ENCODE measurements around the gene PRDM7.
"Not testable (repeated sequence)": the region's sequence is repeated elsewhere in the genome, so short reads cannot be mapped to it uniquely, and the experiment has no call there.

PRDM7 gene

GRCh38 chr16:90072442-90073105 is 4.6 kb downstream of the PRDM7 start:
- no peak for DNase-seq (ENCODE audit: low read depth)

- DNase-seq (ENCODE audit: low read depth) = no peak
Measured at GRCh38 chr16:90070440-90070839, 6.7 kb downstream of the PRDM7 start.

GRCh38 chr16:90061437-90061836 is 15.7 kb downstream of the PRDM7 start:
- DNase-seq (ENCODE audit: low read depth) = no peak

GRCh38 chr16:90057738-90058173 is 19.4 kb downstream of the PRDM7 start:
- peak; percentile 22 for DNase-seq (ENCODE audit: low read depth)

- not testable (repeated sequence) for DNase-seq (ENCODE audit: low read depth)
Measured at GRCh38 chr16:90056521-90056920, 20.6 kb downstream of the PRDM7 start.

GRCh38 chr16:90055371-90055770 is 21.8 kb downstream of the PRDM7 start:
- no peak for DNase-seq (ENCODE audit: low read depth)

- no peak for DNase-seq (ENCODE audit: low read depth)
Measured at GRCh38 chr16:90054554-90054953, 22.6 kb downstream of the PRDM7 start.

GRCh38 chr16:90053902-90054500 is 23.1 kb downstream of the PRDM7 start:
- DNase-seq (ENCODE audit: low read depth) = no peak

GRCh38 chr16:90050969-90051368 is 26.2 kb downstream of the PRDM7 start:
- no peak for DNase-seq (ENCODE audit: low read depth)

- no peak for DNase-seq (ENCODE audit: low read depth)
Measured at GRCh38 chr16:90048737-90049330, 28.3 kb downstream of the PRDM7 start.

GRCh38 chr16:90048347-90048722 is 28.8 kb downstream of the PRDM7 start:
- DNase-seq (ENCODE audit: low read depth) = no peak

GRCh38 chr16:90047714-90048346 is 29.3 kb downstream of the PRDM7 start:
- no peak for DNase-seq (ENCODE audit: low read depth)

- no peak for DNase-seq (ENCODE audit: low read depth)
Measured at GRCh38 chr16:90046971-90047713, 30.0 kb downstream of the PRDM7 start.

- DNase-seq (ENCODE audit: low read depth) = no peak
Measured at GRCh38 chr16:90046122-90046970, 30.8 kb downstream of the PRDM7 start.

- no peak for DNase-seq (ENCODE audit: low read depth)
Measured at GRCh38 chr16:90044111-90044551, 33.0 kb downstream of the PRDM7 start.

GRCh38 chr16:90043526-90043925 is 33.6 kb downstream of the PRDM7 start:
- DNase-seq (ENCODE audit: low read depth) = no peak

GRCh38 chr16:90042946-90043514 is 34.1 kb downstream of the PRDM7 start:
- DNase-seq (ENCODE audit: low read depth) = no peak

- no peak for DNase-seq (ENCODE audit: low read depth)
Measured at GRCh38 chr16:90041896-90042473, 35.1 kb downstream of the PRDM7 start.

GRCh38 chr16:90040152-90041023 is 36.7 kb downstream of the PRDM7 start:
- DNase-seq (ENCODE audit: low read depth) = no peak

GRCh38 chr16:90037276-90037675 is 39.9 kb downstream of the PRDM7 start:
- DNase-seq (ENCODE audit: low read depth) = no peak
